Activated T-helper 9 cell treated with anti-CD3 and anti-CD28 coated beads, Interleukin-2, amount 50 U/mL, for 16 hours (primary cell): ENCODE data around the gene LSM10.

Experiments
- DNase-seq: peaks from one replicate; pipeline ENCODE4 v3.0.0-alpha.2; 2020; ENCODE audit warnings: low read depth

The LSM10 gene

DNA sequence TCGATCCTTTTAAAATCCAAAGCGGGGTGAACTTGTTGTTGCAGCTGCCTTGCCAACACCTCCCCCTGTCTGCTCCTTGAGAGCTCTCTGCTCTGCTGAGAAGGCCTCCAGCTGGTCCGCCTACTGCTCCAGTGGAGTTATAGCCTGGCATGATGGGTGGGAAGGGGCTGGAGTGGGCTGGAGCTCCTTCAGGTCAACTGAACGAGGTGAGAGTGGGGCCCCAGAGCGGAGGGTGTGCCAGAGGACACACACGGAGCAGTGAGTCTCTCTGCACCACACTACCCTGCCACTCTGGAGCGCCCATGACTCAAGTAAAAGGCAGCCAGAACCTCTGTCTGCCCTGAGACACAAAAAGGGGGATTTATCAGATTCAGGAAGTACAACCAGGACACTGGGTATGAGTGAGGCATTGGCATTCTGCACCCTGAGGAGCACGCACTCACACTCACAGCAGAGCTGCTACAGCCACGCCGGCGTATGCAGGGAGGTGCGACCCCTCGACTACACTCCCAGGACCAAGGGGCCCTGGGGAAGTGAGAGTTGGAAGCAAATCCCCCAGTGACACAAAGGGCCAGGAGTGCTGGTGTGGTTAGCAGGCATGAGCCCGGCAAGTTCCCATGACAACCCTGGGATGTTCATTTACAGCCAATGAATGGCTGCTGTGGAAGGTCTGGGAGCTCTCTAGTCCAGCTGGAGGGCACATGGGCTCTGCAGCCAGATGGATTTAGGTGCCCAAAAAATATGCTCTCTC, 46.3 kb downstream of the LSM10 start:
- DNase-seq, result no peak

DNA sequence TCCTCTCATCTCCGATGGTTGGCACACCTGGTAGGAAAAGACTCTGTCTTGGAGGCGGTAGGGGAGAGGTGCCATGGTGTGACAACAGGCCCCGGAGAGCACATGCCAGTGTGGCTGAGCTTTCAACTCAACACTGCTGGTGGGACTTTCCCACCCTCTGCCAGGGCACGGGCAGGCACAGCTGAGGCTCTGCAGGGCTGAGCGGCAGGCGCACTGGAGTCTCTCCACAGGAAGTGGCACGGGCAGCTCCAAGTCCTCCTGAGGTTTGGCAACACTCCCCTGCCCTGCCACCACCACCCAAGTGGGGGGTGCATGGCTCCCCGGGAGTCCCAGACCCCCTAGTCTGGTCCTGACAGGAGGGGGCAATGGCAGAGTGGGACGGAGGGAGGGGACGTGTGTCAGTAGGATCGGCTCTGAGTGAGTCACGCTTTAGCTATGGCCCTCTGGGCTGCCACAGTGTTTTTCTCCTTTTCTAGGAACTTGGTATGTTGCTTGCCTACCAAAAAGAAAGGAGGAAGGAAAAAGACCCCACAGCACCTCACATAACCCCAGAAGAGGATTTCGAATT, 47.0 kb downstream of the LSM10 start:
- DNase-seq, result no peak

- DNase-seq, result no peak
Measured at GRCh38 chr1:36349839-36350238, 47.9 kb downstream of the LSM10 start.

DNA sequence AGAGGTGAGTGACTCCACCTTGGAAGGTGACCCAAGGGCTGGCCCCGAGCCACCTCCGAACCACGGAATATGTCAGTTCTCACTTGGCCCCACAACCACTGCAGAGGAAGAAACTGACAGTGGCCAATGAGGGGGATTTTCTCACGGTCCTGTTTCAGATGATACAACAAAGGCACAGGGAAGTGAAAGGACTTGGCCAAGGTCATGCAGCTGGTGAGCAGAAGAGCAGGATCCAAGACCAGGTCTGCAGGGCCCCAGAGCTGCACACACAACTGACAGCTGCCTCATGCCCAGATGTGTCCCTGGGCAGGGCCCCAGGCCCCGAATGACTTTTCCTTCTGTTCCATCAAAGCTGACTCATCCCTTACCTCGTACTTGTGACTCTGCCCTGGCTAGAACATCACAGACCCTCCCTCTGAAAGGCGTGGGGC, 48.5 kb downstream of the LSM10 start:
- no peak for DNase-seq

DNA sequence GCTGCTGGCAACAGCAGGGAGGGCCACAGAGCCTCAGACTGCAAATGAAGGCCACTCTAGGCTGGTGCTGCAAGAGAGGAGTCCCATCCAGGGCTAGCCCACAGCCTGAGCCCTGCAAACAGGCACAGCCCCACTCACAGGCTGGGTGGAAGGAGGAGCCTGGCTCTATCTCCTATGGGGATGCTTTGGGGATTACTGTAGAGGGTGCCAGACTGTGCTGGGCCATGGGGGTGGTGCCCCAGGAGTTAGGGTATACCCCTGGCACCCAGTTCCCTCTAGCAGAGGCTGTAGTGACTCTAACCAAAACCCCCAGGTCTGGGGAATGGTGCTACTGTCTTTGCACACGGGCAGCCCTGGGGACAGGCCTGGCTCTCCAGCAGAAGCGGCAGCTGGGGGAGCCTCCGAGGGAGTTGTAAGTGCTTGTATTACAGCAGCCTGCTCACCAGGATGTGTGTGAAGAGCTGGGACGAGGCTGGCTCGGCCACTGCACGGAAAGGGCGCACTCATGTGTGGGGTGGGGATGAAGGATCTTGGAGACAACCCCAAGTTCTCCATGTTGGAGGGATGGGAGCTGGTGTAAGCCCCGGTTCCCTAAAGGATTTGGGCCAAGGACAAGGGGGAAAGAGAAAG, 50.9 kb downstream of the LSM10 start:
- no peak for DNase-seq

DNA sequence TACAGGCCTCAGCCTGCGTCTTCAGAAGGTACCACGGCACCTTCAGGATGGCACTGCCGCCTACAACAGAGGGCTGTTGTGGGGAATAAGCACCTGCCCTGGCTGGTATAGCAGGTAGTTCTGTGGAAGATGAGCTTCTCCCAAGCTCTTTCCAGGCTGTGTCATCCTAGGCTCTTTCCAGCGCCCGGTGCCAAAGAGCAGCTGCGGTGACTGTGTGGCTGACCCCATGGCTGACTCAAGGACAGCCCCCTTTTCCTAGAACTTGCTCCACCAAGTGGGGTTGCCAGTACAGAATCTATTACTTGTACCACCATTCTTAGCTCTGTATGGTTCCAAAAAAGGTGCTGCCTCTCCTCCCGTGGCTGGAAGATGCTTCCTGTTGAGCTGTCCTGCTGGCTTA, 52.4 kb downstream of the LSM10 start:
- DNase-seq, result no peak

DNA sequence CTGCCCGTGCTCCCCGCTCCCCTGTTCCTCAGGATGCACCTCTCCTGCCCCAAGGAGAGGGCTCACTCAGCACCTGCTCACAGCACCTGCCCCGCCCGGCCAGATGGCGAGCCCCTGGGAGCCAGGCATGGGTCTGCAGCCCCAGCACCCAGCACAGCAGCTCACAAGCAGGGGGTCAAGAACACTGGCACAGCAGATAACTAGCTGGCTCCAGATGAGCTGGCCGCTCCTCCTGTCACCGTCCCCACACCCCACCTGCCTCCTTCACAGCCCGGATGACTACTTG, 53.4 kb downstream of the LSM10 start:
- no peak for DNase-seq

- DNase-seq, result no peak
Measured at GRCh38 chr1:36343651-36344394, 53.9 kb downstream of the LSM10 start.
